CD4-positive, alpha-beta memory T cell (primary cell): ENCODE results near the gene FBP1. TPM values are rescaled to one million over a fixed set of nuclear protein-coding genes. Genes with fewer than 3 reads are reported as not detected.
"Not testable (repeated sequence)": the region's sequence is repeated elsewhere in the genome, so short reads cannot be mapped to it uniquely, and the experiment has no call there.

Experiments
- CTCF ChIA-PET: fragments of 350-600 bp; sonication (Branson Sonifier 250); formaldehyde crosslinking; loops from one replicate; lab custom pipeline; 2021; ENCODE audit warnings: inconsistent platforms; ENCODE audit not compliant: partially characterized antibody; lab: Charles Lee
- POLR2A ChIA-PET: fragments of 350-600 bp; sonication (Branson Sonifier 250); formaldehyde crosslinking; loops from one replicate; lab custom pipeline; 2021; ENCODE audit not compliant: partially characterized antibody; lab: Charles Lee
- DNase-seq, 5 donors: peaks; one replicate each; pipeline versions ENCODE4 v3.0.0 to v3.0.0-alpha.2; 2020 to 2022; ENCODE audit warnings: mixed read lengths in 1 of 5
- H3K27ac ChIP-seq: one replicate; pipeline ENCODE4 v1.7.0; 2013; ENCODE audit warnings: low read depth, low read length
- H3K27me3 ChIP-seq: 2 replicates; pipeline ENCODE4 v1.7.0; 2013; ENCODE audit warnings: mild to moderate bottlenecking, low read length, moderate library complexity; ENCODE audit not compliant: insufficient read depth
- H3K36me3 ChIP-seq: 2 replicates; pipeline ENCODE4 v1.7.0; 2013; ENCODE audit warnings: mild to moderate bottlenecking, low read length, moderate library complexity; ENCODE audit not compliant: insufficient read depth
- H3K4me1 ChIP-seq: 2 replicates; pipeline ENCODE4 v1.7.0; 2013; ENCODE audit warnings: mild to moderate bottlenecking, low read length, moderate library complexity; ENCODE audit not compliant: insufficient read depth
- H3K4me3 ChIP-seq, 2 donors: one replicate each; pipeline ENCODE4 v1.7.0; 2013; ENCODE audit warnings: low read length in 2 of 2, mild to moderate bottlenecking in 1 of 2
- H3K9me3 ChIP-seq, 2 donors: one replicate each; pipeline ENCODE4 v1.7.0; 2013; ENCODE audit warnings: low read length in 2 of 2, control low read depth in 1 of 2; ENCODE audit not compliant: control insufficient read depth in 1 of 2
- H3K27ac Mint-ChIP-seq, 7 donors: one replicate each; pipeline ENCODE4 v1.8.0; 2020 to 2021; ENCODE audit warnings: mixed read lengths in 7 of 7, mild to moderate bottlenecking in 6 of 7, inconsistent platforms in 3 of 7, moderate library complexity in 3 of 7
- H3K27me3 Mint-ChIP-seq, 2 donors: one replicate each; pipeline ENCODE4 v1.8.0; 2020 to 2021; ENCODE audit warnings: mixed read lengths in 2 of 2
- H3K36me3 Mint-ChIP-seq, 2 donors: one replicate each; pipeline ENCODE4 v1.8.0; 2020 to 2021; ENCODE audit warnings: mixed read lengths in 2 of 2, inconsistent platforms in 1 of 2, mild to moderate bottlenecking in 1 of 2
- H3K4me1 Mint-ChIP-seq, 4 donors: one replicate each; pipeline ENCODE4 v1.8.0; 2020 to 2021; ENCODE audit warnings: mixed read lengths in 4 of 4, mild to moderate bottlenecking in 1 of 4
- H3K4me3 Mint-ChIP-seq, 8 donors: one replicate each; pipeline ENCODE4 v1.8.0; 2020 to 2021; ENCODE audit warnings: mixed read lengths in 8 of 8, mild to moderate bottlenecking in 7 of 8, moderate library complexity in 6 of 8, inconsistent platforms in 3 of 8
- H3K9me3 Mint-ChIP-seq, 8 donors: one replicate each; pipeline ENCODE4 v1.8.0; 2020 to 2021; ENCODE audit warnings: mixed read lengths in 8 of 8, mild to moderate bottlenecking in 5 of 8, inconsistent platforms in 3 of 8, moderate library complexity in 1 of 8
- intact Hi-C: fragments of 100-400 bp; cut with micrococcal nuclease; formaldehyde crosslinking; loops from one replicate; pipeline ENCODE4 v1.15.1; 2023
- polyA plus RNA-seq, 2 donors: library from polyadenylated mRNA; unstranded; fragments of 300-500 nt; fragmentation: Illumina TruSeq; gene quantifications; one replicate each; pipeline ENCODE4 v1.2.3, GENCODE V29; 2021
- total RNA-seq, 2 experiments: library from RNA; stranded (reverse); gene quantifications; one replicate each; pipeline ENCODE4 v1.2.3, GENCODE V29; 2021

Gene FBP1
- total and polyA plus RNA-seq, 4 experiments from 2014 or later: 3.5 to 9.2 (median 7.2) TPM

- CTCF ChIA-PET: no interaction called here
- H3K4me3 Mint-ChIP-seq: no peak overlapping the region
- Histone ChIP-seq H3K27me3 (no peaks in the 10 kb centered on the region), H3K36me3 (no peaks in the 10 kb centered on the region), H3K4me1 (no peaks in the 10 kb centered on the region), H3K4me3 (no peak overlapping the region), H3K27ac (no peak overlapping the region), H3K9me3 (no peaks in the 10 kb centered on the region)
- H3K27ac Mint-ChIP-seq: no peak overlapping the region
- DNase-seq: no peak
- POLR2A ChIA-PET: no interaction called here
- intact Hi-C loops: no loop called here
- peaks cover 0 to 6% of the 10 kb centered on the region in 2 donors for H3K27me3 Mint-ChIP-seq
- H3K36me3 Mint-ChIP-seq: no peaks in the 10 kb centered on the region
- H3K9me3 Mint-ChIP-seq: no peaks in the 10 kb centered on the region
- H3K4me1 Mint-ChIP-seq: peaks cover 4 to 7% (median 6%) of the 10 kb centered on the region in 4 donors
These were observed 40.2 kb downstream of the FBP1 start for GRCh38 chr9:94599102-94599501.

- CTCF ChIA-PET: interaction anchor here (1.6 kb wide), 1 partner anchor 10 kb away, joined by 5 read pairs; no protein-coding TSS in a partner anchor
- H3K4me1 Mint-ChIP-seq: no peaks in the 10 kb centered on the region
- intact Hi-C loops: no loop called here
These were observed 45.6 kb downstream of the FBP1 start, which contains the start of gene FBP2 for GRCh38 chr9:94593459-94594345. FBP2 (minus strand) TSS chr9:94593824; CDS start chr9:94593726, 98 bp downstream.

GRCh38 chr9:94592683-94593082 lies 46.6 kb downstream of the FBP1 start:
- H3K27ac ChIP-seq, CTCF ChIA-PET, POLR2A ChIA-PET, H3K4me1 ChIP-seq, H3K27me3 ChIP-seq, H3K4me3 ChIP-seq, H3K4me3 Mint-ChIP-seq, intact Hi-C loops, H3K9me3 Mint-ChIP-seq, H3K36me3 Mint-ChIP-seq, H3K9me3 ChIP-seq, H3K27ac Mint-ChIP-seq, DNase-seq, H3K36me3 ChIP-seq, H3K4me1 Mint-ChIP-seq: not testable (repeated sequence)
- peaks cover 9 to 20% of the 10 kb centered on the region in 2 donors for H3K27me3 Mint-ChIP-seq

More at GRCh38 chr9:94593459-94594345, 45.6 kb downstream of the FBP1 start, which contains the start of gene FBP2:
- H3K27me3 ChIP-seq: no peaks in the 10 kb centered on the region
- no peaks in the 10 kb centered on the region for H3K36me3 Mint-ChIP-seq
- H3K27me3 Mint-ChIP-seq: peaks cover 8 to 19% of the 10 kb centered on the region in 2 donors
- no peaks in the 10 kb centered on the region for H3K9me3 ChIP-seq
- H3K4me3 Mint-ChIP-seq: no peak within 1 kb of the TSS
- no peak within 1 kb of the TSS for H3K27ac ChIP-seq
- H3K4me3 ChIP-seq: no peak within 1 kb of the TSS
- no peaks in the 10 kb centered on the region for H3K9me3 Mint-ChIP-seq
- H3K4me1 ChIP-seq: no peaks in the 10 kb centered on the region
- POLR2A ChIA-PET: no interaction called here
- DNase-seq: no peak
- H3K36me3 ChIP-seq: no peaks in the 10 kb centered on the region
- H3K27ac Mint-ChIP-seq: no peak within 1 kb of the TSS

- Histone ChIP-seq H3K27ac (no peak overlapping the region), H3K4me1 (peaks cover 5% of the 10 kb centered on the region), H3K9me3 (no peaks in the 10 kb centered on the region), H3K36me3 (no peaks in the 10 kb centered on the region), H3K27me3 (no peaks in the 10 kb centered on the region), H3K4me3 (no peak overlapping the region)
- DNase-seq: no peak
- H3K27me3 Mint-ChIP-seq: peaks cover 13 to 19% of the 10 kb centered on the region in 2 donors
- H3K27ac Mint-ChIP-seq: no peak overlapping the region
- ChIA-PET CTCF (no interaction called here), POLR2A (no interaction called here)
- H3K4me1 Mint-ChIP-seq: peaks cover 0 to under 1% (median 0%) of the 10 kb centered on the region in 4 donors
- no peaks in the 10 kb centered on the region for H3K9me3 Mint-ChIP-seq
- no peak overlapping the region for H3K4me3 Mint-ChIP-seq
- H3K36me3 Mint-ChIP-seq: no peaks in the 10 kb centered on the region
- intact Hi-C loops: no loop called here
These were observed 47.4 kb downstream of the FBP1 start for GRCh38 chr9:94591876-94592275.

GRCh38 chr9:94591046-94591545 lies 48.2 kb downstream of the FBP1 start:
- H3K9me3 Mint-ChIP-seq, H3K27ac ChIP-seq, H3K9me3 ChIP-seq, H3K4me1 Mint-ChIP-seq, H3K27me3 ChIP-seq, H3K36me3 Mint-ChIP-seq, H3K4me3 Mint-ChIP-seq, DNase-seq, H3K27ac Mint-ChIP-seq, intact Hi-C loops, H3K4me3 ChIP-seq, POLR2A ChIA-PET, H3K36me3 ChIP-seq, CTCF ChIA-PET: not testable (repeated sequence)
- H3K27me3 Mint-ChIP-seq: peaks cover 16 to 17% of the 10 kb centered on the region in 2 donors
- peaks cover 10% of the 10 kb centered on the region for H3K4me1 ChIP-seq

GRCh38 chr9:94588681-94589080 lies 50.6 kb downstream of the FBP1 start:
- Histone ChIP-seq H3K4me1 (peaks cover 24% of the 10 kb centered on the region), H3K27ac (no peak overlapping the region), H3K27me3 (no peaks in the 10 kb centered on the region), H3K9me3 (no peaks in the 10 kb centered on the region), H3K36me3 (no peaks in the 10 kb centered on the region), H3K4me3 (no peak overlapping the region)
- Mint-ChIP-seq H3K36me3 (no peaks in the 10 kb centered on the region), H3K27me3 (peaks cover 15 to 18% of the 10 kb centered on the region in 2 donors), H3K27ac (no peak overlapping the region), H3K4me3 (no peak overlapping the region), H3K9me3 (no peaks in the 10 kb centered on the region), H3K4me1 (peaks cover 12 to 24% (median 13%) of the 10 kb centered on the region in 4 donors)
- intact Hi-C loops: no loop called here
- no peak for DNase-seq
- ChIA-PET POLR2A (no interaction called here), CTCF (no interaction called here)

GRCh38 chr9:94586814-94587213 lies 52.5 kb downstream of the FBP1 start:
- H3K9me3 Mint-ChIP-seq: no peaks in the 10 kb centered on the region
- no peaks in the 10 kb centered on the region for H3K36me3 Mint-ChIP-seq
- Histone ChIP-seq H3K27ac (no peak overlapping the region), H3K4me1 (peaks cover 24% of the 10 kb centered on the region), H3K36me3 (no peaks in the 10 kb centered on the region), H3K9me3 (no peaks in the 10 kb centered on the region), H3K4me3 (no peak overlapping the region), H3K27me3 (no peaks in the 10 kb centered on the region)
- peak overlapping the region in 1 of 7 donors; percentile 27 for H3K27ac Mint-ChIP-seq
- intact Hi-C loops: no loop called here
- H3K27me3 Mint-ChIP-seq: peaks cover 10 to 18% of the 10 kb centered on the region in 2 donors
- H3K4me3 Mint-ChIP-seq: peak overlapping the region in 4 of 8 donors; percentile 34 to 51 (median 46)
- peaks cover 12 to 24% (median 13%) of the 10 kb centered on the region in 4 donors for H3K4me1 Mint-ChIP-seq
- ChIA-PET POLR2A (no interaction called here), CTCF (interaction anchor here (0.8 kb wide), 1 partner anchor 9 kb away, joined by 3 read pairs; no protein-coding TSS in a partner anchor)
- no peak for DNase-seq
